Measurements from ENCODE around the gene PHAF1.

GRCh38 chr16:67163999-67164558 is 54.3 kb downstream of the PHAF1 start:
- no peak for TF ChIP-seq GATA2 (IDR thresholded peaks at IDR 0.05; ENCODE audit: low read depth, low read length)
- no peak for TF ChIP-seq GATA3 (IDR thresholded peaks at IDR 0.05; ENCODE audit: low read depth, low read length)
